Stimulated activated CD8-positive, alpha-beta memory T cell treated with anti-CD3 and anti-CD28 coated beads, Interleukin-7, amount 100 ng/mL, for 4 hours (primary cell): ENCODE measurements around the gene DEPDC5.
"Not testable (repeated sequence)": the region's sequence is repeated elsewhere in the genome, so short reads cannot be mapped to it uniquely, and the experiment has no call there.

Experiments used
- DNase-seq, 2 donors: peaks; one replicate each; pipeline ENCODE4 v3.0.0-alpha.2; 2020; ENCODE audit warnings: low read depth in 2 of 2

DEPDC5 gene

GRCh38 chr22:31815383-31815814 is 61.6 kb downstream of the DEPDC5 start:
- DNase-seq: not testable (repeated sequence)

GRCh38 chr22:31816750-31817149 is 62.9 kb downstream of the DEPDC5 start:
- DNase-seq: no peak

GRCh38 chr22:31818481-31819392 is 64.9 kb downstream of the DEPDC5 start:
- no peak for DNase-seq

- DNase-seq: no peak
Measured at GRCh38 chr22:31820655-31821054, 66.8 kb downstream of the DEPDC5 start.

- no peak for DNase-seq
Measured at GRCh38 chr22:31821572-31821971, 67.8 kb downstream of the DEPDC5 start.

- DNase-seq: no peak
Measured at GRCh38 chr22:31822523-31822922, 68.7 kb downstream of the DEPDC5 start.

- no peak for DNase-seq
Measured at GRCh38 chr22:31825513-31825912, 71.7 kb downstream of the DEPDC5 start.

- DNase-seq: no peak
Measured at GRCh38 chr22:31826443-31826842, 72.6 kb downstream of the DEPDC5 start.

GRCh38 chr22:31828739-31829138 is 74.9 kb downstream of the DEPDC5 start:
- no peak for DNase-seq

GRCh38 chr22:31829505-31829904 is 75.7 kb downstream of the DEPDC5 start:
- peak; percentile 1 to 22 for DNase-seq

- no peak for DNase-seq
Measured at GRCh38 chr22:31830721-31831070, 76.9 kb downstream of the DEPDC5 start.

GRCh38 chr22:31833930-31834329 is 80.1 kb downstream of the DEPDC5 start:
- DNase-seq: no peak

GRCh38 chr22:31836010-31836409 is 82.2 kb downstream of the DEPDC5 start:
- DNase-seq: no peak

- no peak for DNase-seq
Measured at GRCh38 chr22:31838917-31839316, 85.1 kb downstream of the DEPDC5 start.

GRCh38 chr22:31839986-31840385 is 86.2 kb downstream of the DEPDC5 start:
- DNase-seq: no peak

GRCh38 chr22:31840585-31840984 is 86.8 kb downstream of the DEPDC5 start:
- no peak for DNase-seq

- DNase-seq: no peak
Measured at GRCh38 chr22:31841078-31841827, 87.4 kb downstream of the DEPDC5 start.

GRCh38 chr22:31843526-31843925 is 89.7 kb downstream of the DEPDC5 start:
- DNase-seq: no peak

- DNase-seq: no peak
Measured at GRCh38 chr22:31844941-31845340, 91.1 kb downstream of the DEPDC5 start.

- DNase-seq: no peak
Measured at GRCh38 chr22:31846161-31847115, 92.6 kb downstream of the DEPDC5 start.

- DNase-seq: no peak
Measured at GRCh38 chr22:31848411-31848810, 94.6 kb downstream of the DEPDC5 start.

- no peak for DNase-seq
Measured at GRCh38 chr22:31850135-31850534, 96.3 kb downstream of the DEPDC5 start.
